Activated CD8-positive, alpha-beta T cell treated with anti-CD3 and anti-CD28 coated beads for 36 hours (primary cell): ENCODE results near the gene HADHA. TPM values are rescaled to one million over a fixed set of nuclear protein-coding genes. Genes with fewer than 3 reads are reported as not detected.

Experiments
- ATAC-seq: fragments of 200-7000 bp; cut with Tn5 transposase; one replicate; pipeline ENCODE4 v1.10.0; 2021; ENCODE audit warnings: mild to moderate bottlenecking, moderate library complexity
- CTCF ChIA-PET: fragments of 350-600 bp; sonication (Branson Sonifier 250); formaldehyde crosslinking; loops from one replicate; lab custom pipeline; 2021; ENCODE audit warnings: antibody characterized with exemption; lab: Charles Lee
- POLR2A ChIA-PET: fragments of 350-600 bp; sonication (Branson Sonifier 250); formaldehyde crosslinking; loops from one replicate; lab custom pipeline; 2021; ENCODE audit warnings: antibody characterized with exemption; lab: Charles Lee
- DNase-seq: peaks from one replicate; pipeline ENCODE4 v3.0.0-alpha.2; 2020
- H3K27ac Mint-ChIP-seq: one replicate; pipeline ENCODE4 v1.8.0; 2021; ENCODE audit warnings: mild to moderate bottlenecking, mixed read lengths
- H3K27me3 Mint-ChIP-seq: one replicate; pipeline ENCODE4 v1.8.0; 2021; ENCODE audit warnings: mixed read lengths
- H3K36me3 Mint-ChIP-seq: one replicate; pipeline ENCODE4 v1.8.0; 2021; ENCODE audit warnings: low read depth, mixed read lengths
- H3K4me1 Mint-ChIP-seq: one replicate; pipeline ENCODE4 v1.8.0; 2021; ENCODE audit warnings: low read depth, mixed read lengths
- H3K4me3 Mint-ChIP-seq: one replicate; pipeline ENCODE4 v1.8.0; 2021; ENCODE audit warnings: mild to moderate bottlenecking, moderate library complexity, mixed read lengths
- H3K9me3 Mint-ChIP-seq: one replicate; pipeline ENCODE4 v1.8.0; 2021; ENCODE audit warnings: mixed read lengths
- CTCF ChIP-seq: fragments of 200-600 bp; IDR thresholded peaks from one replicate; pipeline ENCODE4 v1.8.0; 2022; ENCODE audit warnings: antibody characterized with exemption, mild to moderate bottlenecking
- intact Hi-C: fragments of 100-400 bp; cut with micrococcal nuclease; formaldehyde crosslinking; loops from one replicate; pipeline ENCODE4 v1.10.0; 2022
- total RNA-seq, 2 experiments: library from RNA; stranded (reverse); gene quantifications; one replicate each; pipeline ENCODE4 v1.2.3, GENCODE V29; 2021

HADHA gene
- total RNA-seq, 2 experiments from 2014 or later = 118 to 120 TPM

GRCh38 chr2:26246818-26247217 is 2.4 kb upstream of the HADHA start:
- POLR2A ChIA-PET = interaction anchor here (0.7 to 1.0 kb wide), 2 partner anchors 56 to 98 kb away, joined by 3 read pairs; no protein-coding TSS in a partner anchor
- TF ChIP-seq CTCF = no peak
- ATAC-seq (peak; percentile 4), DNase-seq (peak; percentile 74)
- Mint-ChIP-seq H3K27ac (peak overlapping the region; percentile 63), H3K4me1 (peaks cover 47% of the 10 kb centered on the region), H3K27me3 (no peaks in the 10 kb centered on the region), H3K9me3 (no peaks in the 10 kb centered on the region), H3K4me3 (peak overlapping the region; percentile 94), H3K36me3 (peaks cover 12% of the 10 kb centered on the region)
- intact Hi-C loops = loop anchor here (10.0 kb wide), 1 partner anchor 88 kb away; no protein-coding TSS in a partner anchor
- CTCF ChIA-PET = interaction anchor here (1.0 to 1.1 kb wide), 2 partner anchors 11 to 13 kb away, joined by 3 read pairs; no protein-coding TSS in a partner anchor

- H3K27me3 Mint-ChIP-seq = no peaks in the 10 kb centered on the region
- DNase-seq (peak; percentile 51), ATAC-seq (peak; percentile 41)
- H3K9me3 Mint-ChIP-seq = no peaks in the 10 kb centered on the region
- intact Hi-C loops = loop anchor here (10.0 kb wide), 1 partner anchor 89 kb away; no protein-coding TSS in a partner anchor
- CTCF ChIA-PET = interaction anchor here (0.8 to 4.2 kb wide), 6 partner anchors 11 to 258 kb away, joined by 3 to 14 read pairs (median 4); partner anchors contain the start of gene SELENOI
- H3K27ac Mint-ChIP-seq = peak overlapping the region; percentile 100
- peak overlapping the region; percentile 94 for H3K4me3 Mint-ChIP-seq
- POLR2A ChIA-PET = interaction anchor here (0.8 to 3.5 kb wide), 7 partner anchors 10 to 100 kb away, joined by 3 to 23 read pairs (median 7); partner anchors contain the start of genes ADGRF3 and SELENOI
- peaks cover 12% of the 10 kb centered on the region for H3K36me3 Mint-ChIP-seq
- H3K4me1 Mint-ChIP-seq = peaks cover 44% of the 10 kb centered on the region
- no peak for TF ChIP-seq CTCF
Observed at GRCh38 chr2:26245810-26246209, 1.4 kb upstream of the HADHA start.

GRCh38 chr2:26245231-26245732 is 850 bp upstream of the HADHA start:
- DNase-seq (peak; percentile 86), ATAC-seq (peak; percentile 33)
- Mint-ChIP-seq H3K27me3 (no peaks in the 10 kb centered on the region), H3K4me3 (peak overlapping the region; percentile 94), H3K27ac (peak overlapping the region; percentile 100), H3K4me1 (peaks cover 48% of the 10 kb centered on the region), H3K9me3 (no peaks in the 10 kb centered on the region), H3K36me3 (peaks cover 12% of the 10 kb centered on the region)
- ChIA-PET CTCF (interaction anchor here (0.8 to 4.2 kb wide), 6 partner anchors 11 to 259 kb away, joined by 3 to 14 read pairs (median 4); partner anchors contain the start of gene SELENOI), POLR2A (interaction anchor here (0.8 to 3.5 kb wide), 10 partner anchors 9 to 101 kb away, joined by 3 to 23 read pairs (median 7); partner anchors contain the start of genes ADGRF3 and SELENOI)
- intact Hi-C loops = loop anchor here (10.0 kb wide), 1 partner anchor 90 kb away; no protein-coding TSS in a partner anchor
- TF ChIP-seq CTCF = no peak

- ATAC-seq = no peak
- CTCF ChIA-PET = interaction anchor here (0.7 to 4.2 kb wide), 10 partner anchors 9 to 105 kb away, joined by 3 to 14 read pairs (median 3); partner anchors contain the start of gene SELENOI
- peak overlapping the region; percentile 100 for H3K27ac Mint-ChIP-seq
- peaks cover 55% of the 10 kb centered on the region for H3K4me1 Mint-ChIP-seq
- no peak for TF ChIP-seq CTCF
- H3K27me3 Mint-ChIP-seq = no peaks in the 10 kb centered on the region
- H3K36me3 Mint-ChIP-seq = peaks cover 12% of the 10 kb centered on the region
- POLR2A ChIA-PET = interaction anchor here (0.6 to 3.5 kb wide), 14 partner anchors 8 to 244 kb away, joined by 3 to 23 read pairs (median 6); partner anchors contain the start of genes ADGRF3 and SELENOI
- peak overlapping the region; percentile 94 for H3K4me3 Mint-ChIP-seq
- H3K9me3 Mint-ChIP-seq = no peaks in the 10 kb centered on the region
- DNase-seq = peak; percentile 42
- intact Hi-C loops = loop anchor here (10.0 kb wide), 1 partner anchor 91 kb away; no protein-coding TSS in a partner anchor
Observed at GRCh38 chr2:26243470-26244308, 743 bp downstream of the HADHA start.
